Muscle of leg (tissue), 16 donors: ENCODE results near the gene TMEM69. TPM values are rescaled to one million over a fixed set of nuclear protein-coding genes. Genes with fewer than 3 reads are reported as not detected.
A peak's percentile ranks its signal among the peaks of the same experiment; 100 is the strongest.

Source experiments
- DNase-seq: peaks from one replicate; pipeline ENCODE4 v3.0.0; 2013
- H3K27ac ChIP-seq: one replicate; pipeline ENCODE4 v1.5.1; 2013; ENCODE audit warnings: mild to moderate bottlenecking, low read length, control low read depth
- H3K27me3 ChIP-seq: one replicate; pipeline ENCODE4 v1.6.1; 2013; ENCODE audit warnings: low read length; ENCODE audit not compliant: control insufficient read depth, insufficient read depth
- H3K36me3 ChIP-seq: one replicate; pipeline ENCODE4 v1.6.1; 2013; ENCODE audit warnings: low read length; ENCODE audit not compliant: control insufficient read depth, insufficient read depth
- H3K4me1 ChIP-seq: one replicate; pipeline ENCODE4 v1.6.1; 2013; ENCODE audit warnings: low read length; ENCODE audit not compliant: control insufficient read depth, insufficient read depth
- H3K4me3 ChIP-seq: one replicate; pipeline ENCODE4 v1.5.1; 2013; ENCODE audit warnings: low read length, control low read depth
- H3K9me3 ChIP-seq: replicated peaks from 2 replicates; pipeline ENCODE4 v1.6.1; 2013; ENCODE audit warnings: low read depth, low read length; ENCODE audit not compliant: control insufficient read depth
- WGBS: methylation state at CpG from one replicate; pipeline ENCODE4 v1.1.5; 2013; ENCODE audit warnings: missing lambda C conversion rate; ENCODE audit not compliant: insufficient coverage; 5-methylcytosine and 5-hydroxymethylcytosine counted together
- long read RNA-seq, 11 donors: transcript quantifications; one replicate each; lab custom pipeline, GENCODE V29; 2026
- polyA plus RNA-seq, 8 donors: library from polyadenylated mRNA; unstranded; fragments of 120-200 nt; gene quantifications; one replicate each; pipeline versions ENCODE4 v1.2.1 to v1.2.3, GENCODE V29; 2013; ENCODE audit warnings: inconsistent platforms in 1 of 8, low replicate concordance in 1 of 8; ENCODE audit not compliant: insufficient read length in 8 of 8, insufficient read depth in 1 of 8
- total RNA-seq: library from RNA; stranded (reverse); fragments of 120-200 nt; gene quantifications from one replicate; pipeline ENCODE4 v1.2.4, GENCODE V29; 2013

The TMEM69 gene
- total RNA-seq (14.4 TPM), polyA plus RNA-seq (10 to 100 TPM; 25.7 to 31.2 (median 28.7) TPM)
- long read RNA-seq, donor 1, partial matches to known transcripts = 0 of 4 reads
- long read RNA-seq, donor 1, other reads (novel, unspliced or antisense) = 0 of 4 reads
- long read RNA-seq, donor 2, partial matches to known transcripts = 0 of 3 reads
- long read RNA-seq, donor 2, other reads (novel, unspliced or antisense) = 0 of 3 reads
- long read RNA-seq, donor 3, transcript TMEM69-201 (3 exons, 2,439 nt) = major isoform, 8 of 9 reads
- long read RNA-seq, donor 3, partial matches to known transcripts = 0 of 9 reads
- long read RNA-seq, donor 3, other reads (novel, unspliced or antisense) = 0 of 9 reads
- long read RNA-seq, donor 4, partial matches to known transcripts = 0 of 4 reads
- long read RNA-seq, donor 4, other reads (novel, unspliced or antisense) = 0 of 4 reads
- long read RNA-seq, donor 5, transcript TMEM69-201 (3 exons, 2,439 nt) = major isoform, 13 of 16 reads
- long read RNA-seq, donor 5, partial matches to known transcripts = 0 of 16 reads
- long read RNA-seq, donor 5, other reads (novel, unspliced or antisense) = 0 of 16 reads
- long read RNA-seq, donor 6, transcript TMEM69-201 (3 exons, 2,439 nt) = major isoform, 16 of 19 reads
- long read RNA-seq, donor 6, partial matches to known transcripts = 0 of 19 reads
- long read RNA-seq, donor 6, other reads (novel, unspliced or antisense) = 0 of 19 reads
- long read RNA-seq, donor 7, transcript TMEM69-201 (3 exons, 2,439 nt) = major isoform, 11 of 11 reads
- long read RNA-seq, donor 7, partial matches to known transcripts = 0 of 11 reads
- long read RNA-seq, donor 7, other reads (novel, unspliced or antisense) = 0 of 11 reads
- long read RNA-seq, donor 8, transcript TMEM69-201 (3 exons, 2,439 nt) = major isoform, 7 of 10 reads
- long read RNA-seq, donor 8, partial matches to known transcripts = 0 of 10 reads
- long read RNA-seq, donor 8, other reads (novel, unspliced or antisense) = 0 of 10 reads
- long read RNA-seq, donor 9, transcript TMEM69-201 (3 exons, 2,439 nt) = major isoform, 10 of 12 reads
- long read RNA-seq, donor 9, partial matches to known transcripts = 0 of 12 reads
- long read RNA-seq, donor 9, other reads (novel, unspliced or antisense) = 0 of 12 reads
- long read RNA-seq, donor 10, transcript TMEM69-202 (2 exons, 722 nt) = minor isoform, 5 of 18 reads
- long read RNA-seq, donor 10, transcript TMEM69-201 (3 exons, 2,439 nt) = major isoform, 13 of 18 reads
- long read RNA-seq, donor 10, partial matches to known transcripts = 0 of 18 reads
- long read RNA-seq, donor 10, other reads (novel, unspliced or antisense) = 0 of 18 reads
- long read RNA-seq, donor 11, transcript TMEM69-201 (3 exons, 2,439 nt) = major isoform, 11 of 14 reads
- long read RNA-seq, donor 11, partial matches to known transcripts = 0 of 14 reads
- long read RNA-seq, donor 11, other reads (novel, unspliced or antisense) = 0 of 14 reads

- H3K9me3 ChIP-seq = no peaks in the 10 kb centered on the region
- H3K27me3 ChIP-seq = no peaks in the 10 kb centered on the region
- WGBS = 2% methylated on average over 12 of the region's 24 CpGs
- H3K36me3 ChIP-seq = peaks cover 12% of the 10 kb centered on the region
- H3K4me1 ChIP-seq = peaks cover 13% of the 10 kb centered on the region
- peak within 1 kb of the TSS; percentile 99 for H3K27ac ChIP-seq
- peak within 1 kb of the TSS; percentile 99 for H3K4me3 ChIP-seq
- peak; percentile 97 for DNase-seq
These were observed at the start of gene TMEM69 for GRCh38 chr1:45687754-45688740. TSS of gene TMEM69 (plus strand) at chr1:45688181. CDS start at chr1:45691069, 2,888 bp downstream.

GRCh38 chr1:45640293-45640692 lies 47.7 kb upstream of the TMEM69 start:
- DNase-seq = no peak
- no CpG with 5 or more reads among the region's 1 CpG for WGBS
- Histone ChIP-seq H3K4me1 (no peaks in the 10 kb centered on the region), H3K27ac (no peak overlapping the region), H3K9me3 (no peaks in the 10 kb centered on the region), H3K27me3 (no peaks in the 10 kb centered on the region), H3K36me3 (peaks cover 47% of the 10 kb centered on the region), H3K4me3 (no peak overlapping the region)

GRCh38 chr1:45643321-45643720 lies 44.7 kb upstream of the TMEM69 start:
- DNase-seq = no peak
- Histone ChIP-seq H3K4me3 (no peak overlapping the region), H3K36me3 (peaks cover 52% of the 10 kb centered on the region), H3K4me1 (no peaks in the 10 kb centered on the region), H3K9me3 (no peaks in the 10 kb centered on the region), H3K27ac (no peak overlapping the region), H3K27me3 (no peaks in the 10 kb centered on the region)
- WGBS = no CpG with 5 or more reads among the region's 5 CpGs

GRCh38 chr1:45643978-45644377 lies 44.0 kb upstream of the TMEM69 start:
- Histone ChIP-seq H3K4me3 (no peak overlapping the region), H3K4me1 (no peaks in the 10 kb centered on the region), H3K27me3 (no peaks in the 10 kb centered on the region), H3K27ac (no peak overlapping the region), H3K36me3 (peaks cover 48% of the 10 kb centered on the region), H3K9me3 (no peaks in the 10 kb centered on the region)
- no peak for DNase-seq

GRCh38 chr1:45644661-45645060 lies 43.3 kb upstream of the TMEM69 start:
- Histone ChIP-seq H3K36me3 (peaks cover 42% of the 10 kb centered on the region), H3K9me3 (no peaks in the 10 kb centered on the region), H3K27me3 (no peaks in the 10 kb centered on the region), H3K4me3 (no peak overlapping the region), H3K4me1 (no peaks in the 10 kb centered on the region), H3K27ac (no peak overlapping the region)
- DNase-seq = no peak
- WGBS = no CpG with 5 or more reads among the region's 2 CpGs

GRCh38 chr1:45647248-45648021 lies 40.5 kb upstream of the TMEM69 start:
- 91% methylated on average over 5 of the region's 9 CpGs for WGBS
- no peaks in the 10 kb centered on the region for H3K27me3 ChIP-seq
- H3K36me3 ChIP-seq = peaks cover 32% of the 10 kb centered on the region
- H3K27ac ChIP-seq = no peak overlapping the region
- H3K9me3 ChIP-seq = no peaks in the 10 kb centered on the region
- H3K4me1 ChIP-seq = no peaks in the 10 kb centered on the region
- peak; percentile 42 for DNase-seq
- no peak overlapping the region for H3K4me3 ChIP-seq

GRCh38 chr1:45654540-45655280 lies 33.3 kb upstream of the TMEM69 start:
- H3K4me1 ChIP-seq = no peaks in the 10 kb centered on the region
- no peak overlapping the region for H3K27ac ChIP-seq
- H3K27me3 ChIP-seq = no peaks in the 10 kb centered on the region
- DNase-seq = no peak
- peaks cover 62% of the 10 kb centered on the region for H3K36me3 ChIP-seq
- 96% methylated on average over 4 of the region's 12 CpGs for WGBS
- H3K9me3 ChIP-seq = no peaks in the 10 kb centered on the region
- H3K4me3 ChIP-seq = no peak overlapping the region

GRCh38 chr1:45656573-45657226 lies 31.3 kb upstream of the TMEM69 start:
- H3K27ac ChIP-seq = no peak overlapping the region
- peaks cover 54% of the 10 kb centered on the region for H3K36me3 ChIP-seq
- H3K27me3 ChIP-seq = no peaks in the 10 kb centered on the region
- H3K9me3 ChIP-seq = no peaks in the 10 kb centered on the region
- H3K4me1 ChIP-seq = no peaks in the 10 kb centered on the region
- WGBS = no CpG with 5 or more reads among the region's 3 CpGs
- no peak for DNase-seq
- no peak overlapping the region for H3K4me3 ChIP-seq
